GM12891 (cell line): Measurements from ENCODE around the gene ZDHHC11B.
"Not testable (repeated sequence)": the region's sequence is repeated elsewhere in the genome, so short reads cannot be mapped to it uniquely, and the experiment has no call there.

Experiments used
- POLR2A ChIP-seq: IDR thresholded peaks from 2 replicates; pipeline ENCODE4 v1.6.1; 2011; ENCODE audit warnings: low read depth, low read length, control low read depth
- POLR2AphosphoS5 ChIP-seq: IDR thresholded peaks from 2 replicates; pipeline ENCODE4 v1.6.1; 2011; ENCODE audit warnings: low read depth, low read length, control low read depth
- POU2F2 ChIP-seq: IDR thresholded peaks from 2 replicates; pipeline ENCODE4 v1.6.1; 2011; ENCODE audit warnings: low read depth, mild to moderate bottlenecking, control low read depth, low read length, moderate library complexity
- SPI1 ChIP-seq: IDR thresholded peaks from 2 replicates; pipeline ENCODE4 v1.6.1; 2011; ENCODE audit warnings: low read depth, low read length, control low read depth
- TAF1 ChIP-seq: IDR thresholded peaks from 2 replicates; pipeline ENCODE4 v1.6.1; 2011; ENCODE audit warnings: low read depth, low read length, control low read depth

GRCh38 chr5:801055-801454, 16.5 kb upstream of the ZDHHC11B start:
- not testable (repeated sequence) for TF ChIP-seq POLR2A, POLR2AphosphoS5, SPI1, POU2F2, TAF1
